Astrocyte (in vitro differentiated cells and primary cell): Measurements from ENCODE around the gene SHISA9. TPM values are rescaled to one million over a fixed set of nuclear protein-coding genes. Genes with fewer than 3 reads are reported as not detected.

Experiments
- DNase-seq: peaks from one replicate; pipeline ENCODE4 v3.0.0-alpha.2; 2010; ENCODE audit warnings: low read depth
- FAIRE-seq: peaks from 2 replicates; lab custom pipeline; 2011; peaks lifted over from hg19 to GRCh38; lab: Jason Lieb, UNC
- H2AFZ ChIP-seq: 2 replicates; pipeline ENCODE4 v1.6.0; 2012; ENCODE audit warnings: low read depth, low read length, inconsistent platforms
- H3K27ac ChIP-seq: 2 replicates; pipeline ENCODE4 v1.5.1; 2011; ENCODE audit warnings: low read depth, low read length, inconsistent platforms
- H3K27me3 ChIP-seq: 2 replicates; pipeline ENCODE4 v1.6.0; 2011; ENCODE audit warnings: low read length, inconsistent platforms; ENCODE audit not compliant: insufficient read depth
- H3K36me3 ChIP-seq: 2 replicates; pipeline ENCODE4 v1.5.1; 2011; ENCODE audit warnings: low read length, inconsistent platforms; ENCODE audit not compliant: insufficient read depth
- H3K4me1 ChIP-seq: 2 replicates; pipeline ENCODE4 v1.5.1; 2011; ENCODE audit warnings: low read length, inconsistent platforms; ENCODE audit not compliant: insufficient read depth
- H3K4me2 ChIP-seq: 2 replicates; pipeline ENCODE4 v1.6.0; 2012; ENCODE audit warnings: low read length, inconsistent platforms
- H3K4me3 ChIP-seq: 2 replicates; pipeline ENCODE4 v1.5.1; 2011; ENCODE audit warnings: low read depth, mild to moderate bottlenecking, low read length, inconsistent platforms; ENCODE audit not compliant: insufficient read depth
- H3K79me2 ChIP-seq: 2 replicates; pipeline ENCODE4 v1.6.0; 2012; ENCODE audit warnings: mild to moderate bottlenecking, low read length, inconsistent platforms; ENCODE audit not compliant: insufficient read depth
- H3K9ac ChIP-seq: 2 replicates; pipeline ENCODE4 v1.6.0; 2012; ENCODE audit warnings: mild to moderate bottlenecking, low read length, inconsistent platforms
- H3K9me3 ChIP-seq: 2 replicates; pipeline ENCODE4 v1.5.1; 2012; ENCODE audit warnings: low read depth, mild to moderate bottlenecking, low read length, inconsistent platforms; ENCODE audit not compliant: insufficient read depth
- H4K20me1 ChIP-seq: 2 replicates; pipeline ENCODE4 v1.6.0; 2012; ENCODE audit warnings: low read length, inconsistent platforms; ENCODE audit not compliant: insufficient read depth
- H3K27ac Mint-ChIP-seq: one replicate; pipeline ENCODE4 v1.8.0; 2021; ENCODE audit warnings: mild to moderate bottlenecking, mixed read lengths; ENCODE audit not compliant: unreplicated experiment
- H3K27me3 Mint-ChIP-seq: one replicate; pipeline ENCODE4 v1.8.0; 2021; ENCODE audit warnings: low read depth, mixed read lengths; ENCODE audit not compliant: unreplicated experiment
- H3K36me3 Mint-ChIP-seq: one replicate; pipeline ENCODE4 v1.8.0; 2021; ENCODE audit warnings: low read depth, mixed read lengths; ENCODE audit not compliant: unreplicated experiment
- H3K4me1 Mint-ChIP-seq: one replicate; pipeline ENCODE4 v1.8.0; 2021; ENCODE audit warnings: low read depth, mixed read lengths; ENCODE audit not compliant: unreplicated experiment
- H3K4me3 Mint-ChIP-seq: one replicate; pipeline ENCODE4 v1.8.0; 2021; ENCODE audit warnings: mild to moderate bottlenecking, moderate library complexity, mixed read lengths; ENCODE audit not compliant: unreplicated experiment
- H3K9me3 Mint-ChIP-seq: one replicate; pipeline ENCODE4 v1.8.0; 2021; ENCODE audit warnings: mild to moderate bottlenecking, mixed read lengths; ENCODE audit not compliant: unreplicated experiment
- CTCF ChIP-seq: IDR thresholded peaks from 2 replicates; pipeline ENCODE4 v1.5.1; 2011; ENCODE audit warnings: low read depth, mild to moderate bottlenecking, inconsistent platforms, low read length, moderate library complexity; ENCODE audit not compliant: insufficient read depth
- EZH2 ChIP-seq: IDR thresholded peaks from 2 replicates; pipeline ENCODE4 v1.6.1; 2012; ENCODE audit warnings: mild to moderate bottlenecking, low read length, inconsistent platforms; ENCODE audit not compliant: insufficient read depth
- total RNA-seq: library from RNA; stranded (reverse); gene quantifications from 2 replicates; pipeline ENCODE4 v1.2.1, GENCODE V29; 2021

The SHISA9 gene
- total RNA-seq, 1 donor from 2014 or later = 73.0 TPM

GRCh38 chr16:12992066-12992465 lies 90.7 kb downstream of the SHISA9 start:
- H4K20me1 ChIP-seq = no peaks in the 10 kb centered on the region
- Mint-ChIP-seq H3K36me3 (peaks cover 4% of the 10 kb centered on the region), H3K9me3 (no peaks in the 10 kb centered on the region), H3K4me1 (peaks cover 5% of the 10 kb centered on the region), H3K4me3 (no peak overlapping the region), H3K27ac (no peak overlapping the region), H3K27me3 (no peaks in the 10 kb centered on the region)
- no peak overlapping the region for H3K27ac ChIP-seq
- H3K79me2 ChIP-seq = no peaks in the 10 kb centered on the region
- FAIRE-seq (no peak), DNase-seq (no peak)
- TF ChIP-seq CTCF (no peak), EZH2 (no peak)
- no peak overlapping the region for H3K4me2 ChIP-seq
- no peaks in the 10 kb centered on the region for H3K4me1 ChIP-seq
- H3K36me3 ChIP-seq = no peaks in the 10 kb centered on the region
- H3K4me3 ChIP-seq = no peak overlapping the region
- H3K9ac ChIP-seq = no peak overlapping the region
- H3K9me3 ChIP-seq = no peaks in the 10 kb centered on the region
- no peak overlapping the region for H2AFZ ChIP-seq
- no peaks in the 10 kb centered on the region for H3K27me3 ChIP-seq

GRCh38 chr16:12994402-12994801 lies 93.0 kb downstream of the SHISA9 start:
- DNase-seq (no peak), FAIRE-seq (no peak)
- no peaks in the 10 kb centered on the region for H3K4me1 ChIP-seq
- no peaks in the 10 kb centered on the region for H3K79me2 ChIP-seq
- H4K20me1 ChIP-seq = no peaks in the 10 kb centered on the region
- Mint-ChIP-seq H3K9me3 (no peaks in the 10 kb centered on the region), H3K27ac (no peak overlapping the region), H3K36me3 (no peaks in the 10 kb centered on the region), H3K4me1 (no peaks in the 10 kb centered on the region), H3K27me3 (no peaks in the 10 kb centered on the region), H3K4me3 (no peak overlapping the region)
- H3K36me3 ChIP-seq = no peaks in the 10 kb centered on the region
- no peaks in the 10 kb centered on the region for H3K27me3 ChIP-seq
- no peak overlapping the region for H3K4me3 ChIP-seq
- no peak overlapping the region for H3K27ac ChIP-seq
- no peak overlapping the region for H3K9ac ChIP-seq
- no peak overlapping the region for H3K4me2 ChIP-seq
- TF ChIP-seq CTCF = no peak
- TF ChIP-seq EZH2 = no peak
- no peaks in the 10 kb centered on the region for H3K9me3 ChIP-seq
- no peak overlapping the region for H2AFZ ChIP-seq

GRCh38 chr16:12995721-12996372 lies 94.4 kb downstream of the SHISA9 start:
- H3K4me2 ChIP-seq = no peak overlapping the region

More at GRCh38 chr16:12995721-12996372, 94.4 kb downstream of the SHISA9 start:
- no peaks in the 10 kb centered on the region for H3K27me3 Mint-ChIP-seq
- Histone ChIP-seq H3K27me3 (no peaks in the 10 kb centered on the region), H3K27ac (no peak overlapping the region), H3K9ac (no peak overlapping the region), H3K36me3 (no peaks in the 10 kb centered on the region), H4K20me1 (no peaks in the 10 kb centered on the region), H3K4me3 (no peak overlapping the region), H2AFZ (no peak overlapping the region), H3K79me2 (no peaks in the 10 kb centered on the region), H3K4me1 (no peaks in the 10 kb centered on the region), H3K9me3 (no peaks in the 10 kb centered on the region)
- H3K36me3 Mint-ChIP-seq = no peaks in the 10 kb centered on the region
- DNase-seq = no peak
- H3K9me3 Mint-ChIP-seq = no peaks in the 10 kb centered on the region
- TF ChIP-seq CTCF (no peak), EZH2 (no peak)
- no peak for FAIRE-seq
- H3K4me3 Mint-ChIP-seq = no peak overlapping the region
- no peaks in the 10 kb centered on the region for H3K4me1 Mint-ChIP-seq
- H3K27ac Mint-ChIP-seq = no peak overlapping the region
